SK-N-SH (cell line): Measurements from ENCODE around the gene TAS2R5. TPM values are rescaled to one million over a fixed set of nuclear protein-coding genes. Genes with fewer than 3 reads are reported as not detected.

Experiments
- CTCF ChIA-PET: fragments of 300-600, 350-600 bp; formaldehyde crosslinking; extraction: SDS; loops from one replicate; lab custom pipeline; 2021; lab: Yijun Ruan, JAX
- POLR2A ChIA-PET: fragments of 350-600 bp; sonication (Branson Sonifier 250); formaldehyde crosslinking; extraction: SDS; loops from one replicate; lab custom pipeline; 2020; ENCODE audit warnings: antibody characterized with exemption, inconsistent platforms; lab: Yijun Ruan, JAX
- DNase-seq: peaks from one replicate; pipeline ENCODE4 v3.0.0; 2012
- H2AFZ ChIP-seq: fragments of 200-600 bp; sonication (generic); 2 replicates; pipeline ENCODE4 v1.8.1; 2016; ENCODE audit warnings: antibody characterized with exemption, mild to moderate bottlenecking, low read depth
- H3F3A ChIP-seq: fragments of 200-600 bp; sonication (generic); replicated peaks from 2 replicates; pipeline ENCODE3; 2016; ENCODE audit warnings: antibody characterized with exemption, mild to moderate bottlenecking; ENCODE audit not compliant: insufficient read depth
- H3K27ac ChIP-seq, 2 experiments: fragments of 200-500 bp in 1 of 2; fragments of 200-600 bp in 1 of 2; sonication (Bioruptor generic) in 1 of 2; sonication (generic), shearing (Covaris generic) in 1 of 2; 2 replicates each; pipeline versions ENCODE4 v1.5.1 to v1.6.1; 2014 to 2016; ENCODE audit warnings: low read depth in 2 of 2, inconsistent platforms in 1 of 2, low read length in 1 of 2, mild to moderate bottlenecking in 1 of 2, mixed read lengths in 1 of 2
- H3K27me3 ChIP-seq: fragments of 200-600 bp; sonication (generic), shearing (Covaris generic); 2 replicates; pipeline ENCODE4 v1.6.1; 2016; ENCODE audit warnings: mixed run types; ENCODE audit not compliant: insufficient read depth
- H3K36me3 ChIP-seq, 2 experiments: fragments of 200-500 bp in 1 of 2; fragments of 200-600 bp in 1 of 2; sonication (Bioruptor generic) in 1 of 2; sonication (generic) in 1 of 2; replicated peaks in 1 of 2; 2 replicates each; pipeline versions ENCODE3 to v1.5.1; 2014 to 2016; ENCODE audit warnings: low read length in 1 of 2, mild to moderate bottlenecking in 1 of 2; ENCODE audit not compliant: insufficient read depth in 2 of 2, control insufficient read depth in 1 of 2
- H3K4me1 ChIP-seq, 2 experiments: fragments of 200-500 bp in 1 of 2; fragments of 200-600 bp in 1 of 2; sonication (Bioruptor generic) in 1 of 2; sonication (generic), shearing (Covaris generic) in 1 of 2; 2 replicates each; pipeline versions ENCODE4 v1.5.1 to v1.6.1; 2014 to 2016; ENCODE audit warnings: low read depth in 1 of 2, low read length in 1 of 2, mixed run types in 1 of 2; ENCODE audit not compliant: insufficient read depth in 2 of 2, control insufficient read depth in 1 of 2
- H3K4me2 ChIP-seq: fragments of 200-600 bp; sonication (generic), shearing (Covaris generic); 2 replicates; pipeline ENCODE4 v1.6.1; 2017; ENCODE audit warnings: mixed run types
- H3K4me3 ChIP-seq, 2 experiments: fragments of 200-500 bp in 1 of 2; fragments of 200-600 bp in 1 of 2; sonication (Bioruptor generic) in 1 of 2; sonication (generic), shearing (Covaris generic) in 1 of 2; 2 replicates each; pipeline versions ENCODE4 v1.5.1 to v1.8.1; 2014 to 2016; ENCODE audit warnings: low read depth in 2 of 2, inconsistent platforms in 1 of 2, low read length in 1 of 2, mild to moderate bottlenecking in 1 of 2, mixed read lengths in 1 of 2, moderate library complexity in 1 of 2
- H3K79me2 ChIP-seq: fragments of 200-600 bp; sonication (generic); 2 replicates; pipeline ENCODE4 v1.8.1; 2017; ENCODE audit warnings: mild to moderate bottlenecking; ENCODE audit not compliant: insufficient read depth
- H3K9ac ChIP-seq: fragments of 200-600 bp; sonication (generic); 2 replicates; pipeline ENCODE4 v1.6.1; 2017; ENCODE audit warnings: mixed run types
- H3K9me2 ChIP-seq: fragments of 200-600 bp; sonication (generic); 2 replicates; pipeline ENCODE4 v1.6.1; 2017; ENCODE audit warnings: mixed run types
- H3K9me3 ChIP-seq: fragments of 200-600 bp; sonication (generic); 2 replicates; pipeline ENCODE4 v1.6.1; 2017; ENCODE audit warnings: mixed run types, mild to moderate bottlenecking, moderate library complexity
- H4K20me1 ChIP-seq: fragments of 200-600 bp; sonication (generic); 2 replicates; pipeline ENCODE4 v1.6.1; 2017; ENCODE audit warnings: mild to moderate bottlenecking, mixed run types; ENCODE audit not compliant: insufficient read depth
- CHD2 ChIP-seq: fragments of 150-350 bp; IDR thresholded peaks from 2 replicates; pipeline ENCODE4 v1.6.1; 2018; ENCODE audit warnings: low read length; ENCODE audit not compliant: partially characterized antibody
- EZH2phosphoT487 ChIP-seq: fragments of 200-600 bp; sonication (generic); IDR thresholded peaks from 2 replicates; pipeline ENCODE4 v1.6.1; 2017; ENCODE audit warnings: low read depth, mixed run types, mild to moderate bottlenecking, antibody characterized with exemption, moderate library complexity, borderline replicate concordance
- FOSL2 ChIP-seq: IDR thresholded peaks from 2 replicates; pipeline ENCODE4 v1.4.0; 2012; ENCODE audit warnings: low read depth, mild to moderate bottlenecking, moderate library complexity, borderline replicate concordance
- FOXM1 ChIP-seq: IDR thresholded peaks from 2 replicates; pipeline ENCODE4 v1.4.0; 2012; ENCODE audit warnings: low read depth, mild to moderate bottlenecking
- GABPA ChIP-seq: IDR thresholded peaks from 2 replicates; pipeline ENCODE4 v1.4.0; 2012; ENCODE audit warnings: low read depth, mild to moderate bottlenecking
- MAX ChIP-seq: IDR thresholded peaks from 2 replicates; pipeline ENCODE4 v1.4.0; 2012; ENCODE audit warnings: low read depth
- MEF2A ChIP-seq: IDR thresholded peaks from 2 replicates; pipeline ENCODE4 v1.4.0; 2012; ENCODE audit warnings: low read depth, borderline replicate concordance
- MXI1 ChIP-seq: IDR thresholded peaks from 2 replicates; pipeline ENCODE4 v1.6.1; 2012; ENCODE audit warnings: mild to moderate bottlenecking, low read depth, low read length, improper control_type of control experiment
- NFIC ChIP-seq: IDR thresholded peaks from 2 replicates; pipeline ENCODE4 v1.4.0; 2012; ENCODE audit warnings: borderline replicate concordance
- PBX3 ChIP-seq: IDR thresholded peaks from 2 replicates; pipeline ENCODE4; 2012
- RCOR1 ChIP-seq: fragments of 150-350 bp; IDR thresholded peaks from 2 replicates; pipeline ENCODE4 v1.6.1; 2017; ENCODE audit warnings: antibody characterized with exemption, low read length
- RFX5 ChIP-seq: IDR thresholded peaks from 2 replicates; pipeline ENCODE4 v1.6.1; 2012; ENCODE audit warnings: mild to moderate bottlenecking, improper control_type of control experiment, low read length
- TAF1 ChIP-seq: IDR thresholded peaks from 2 replicates; pipeline ENCODE4 v1.6.1; 2012; ENCODE audit warnings: low read depth, mild to moderate bottlenecking, low read length, moderate library complexity, borderline replicate concordance
- TCF12 ChIP-seq: IDR thresholded peaks from 2 replicates; pipeline ENCODE4 v1.4.0; 2012
- TEAD4 ChIP-seq: IDR thresholded peaks from 2 replicates; pipeline ENCODE4 v1.4.0; 2012; ENCODE audit warnings: mild to moderate bottlenecking, borderline replicate concordance; ENCODE audit not compliant: insufficient read depth
- WGBS: methylation state at CpG from one replicate; pipeline ENCODE4 v1.1.6; 2017; ENCODE audit warnings: low lambda C conversion rate; 5-methylcytosine and 5-hydroxymethylcytosine counted together
- polyA plus RNA-seq, 3 experiments: library from polyadenylated mRNA; depleted of rRNA; stranded (reverse); fragments of >200 nt; gene quantifications; 2 replicates each; pipeline ENCODE4 v1.2.3, GENCODE V29; 2012

TAS2R5 gene
- polyA plus RNA-seq, 1 of the 3 experiments (the other 2 are of a cell fraction): 0.43 TPM

- CTCF ChIA-PET: interaction anchor here (1.6 kb wide), 1 partner anchor 17 kb away, joined by 3 read pairs; no protein-coding TSS in a partner anchor
- no peak overlapping the region for H3K4me2 ChIP-seq
Measured at GRCh38 chr7:141837683-141838082, 47.7 kb downstream of the TAS2R5 start.

GRCh38 chr7:141838581-141838980 lies 48.6 kb downstream of the TAS2R5 start:
- TF ChIP-seq FOXM1 (no peak), RCOR1 (no peak), FOSL2 (no peak)
- CTCF ChIA-PET: interaction anchor here (1.6 kb wide), 1 partner anchor 16 kb away, joined by 3 read pairs; no protein-coding TSS in a partner anchor

More at GRCh38 chr7:141837683-141838082, 47.7 kb downstream of the TAS2R5 start:
- Histone ChIP-seq H2AFZ (no peak overlapping the region), H3K9me3 (no peaks in the 10 kb centered on the region), H4K20me1 (no peaks in the 10 kb centered on the region), H3K4me3 (no peak overlapping the region), H3K79me2 (no peaks in the 10 kb centered on the region), H3F3A (no peaks in the 10 kb centered on the region), H3K27ac (no peak overlapping the region), H3K27me3 (no peaks in the 10 kb centered on the region; the same call in 1 of the 2 replicates), H3K9ac (no peak overlapping the region), H3K9me2 (no peaks in the 10 kb centered on the region), H3K4me1 (no peaks in the 10 kb centered on the region; a peak in 1 of 4 replicates), H3K36me3 (no peaks in the 10 kb centered on the region)
- DNase-seq: no peak
- TF ChIP-seq NFIC: no peak
- no peak for TF ChIP-seq MEF2A
- no peak for TF ChIP-seq TCF12
- TF ChIP-seq PBX3: no peak
- no peak for TF ChIP-seq RFX5
- TF ChIP-seq CHD2: no peak
- WGBS: 28% methylated on average over 5 of the region's 5 CpGs
- POLR2A ChIA-PET: no interaction called here

GRCh38 chr7:141839256-141839655 lies 49.2 kb downstream of the TAS2R5 start:
- ChIA-PET POLR2A (no interaction called here), CTCF (no interaction called here)
- no peak overlapping the region for H3K9ac ChIP-seq
- H3K4me2 ChIP-seq: no peak overlapping the region
- no peaks in the 10 kb centered on the region for H3K9me3 ChIP-seq
- TF ChIP-seq PBX3: no peak
- TF ChIP-seq MAX: no peak
- TF ChIP-seq MXI1: no peak
- TF ChIP-seq TAF1: no peak
- no peak for TF ChIP-seq EZH2phosphoT487
- no peak for TF ChIP-seq FOSL2
- no peak for TF ChIP-seq TCF12
- no peak for TF ChIP-seq GABPA
- TF ChIP-seq TEAD4: no peak
- 3% methylated on average over 4 of the region's 4 CpGs for WGBS
- no peaks in the 10 kb centered on the region for H3K36me3 ChIP-seq
- no peak for DNase-seq
- no peak overlapping the region for H3K27ac ChIP-seq
- no peaks in the 10 kb centered on the region for H3K79me2 ChIP-seq
- no peaks in the 10 kb centered on the region for H3K9me2 ChIP-seq
- H3F3A ChIP-seq: no peaks in the 10 kb centered on the region
- H3K4me3 ChIP-seq: no peak overlapping the region
- H4K20me1 ChIP-seq: no peaks in the 10 kb centered on the region
- no peaks in the 10 kb centered on the region; a peak in 1 of 4 replicates for H3K4me1 ChIP-seq
- no peaks in the 10 kb centered on the region; the same call in 1 of the 2 replicates for H3K27me3 ChIP-seq
- no peak overlapping the region for H2AFZ ChIP-seq

More at GRCh38 chr7:141838581-141838980, 48.6 kb downstream of the TAS2R5 start:
- no peak overlapping the region for H3K9ac ChIP-seq
- no peaks in the 10 kb centered on the region for H3K36me3 ChIP-seq
- no peak overlapping the region for H3K27ac ChIP-seq
- H3K4me3 ChIP-seq: no peak overlapping the region
- 0% methylated on average over 1 of the region's 1 CpG for WGBS
- no peaks in the 10 kb centered on the region for H4K20me1 ChIP-seq
- H3K9me3 ChIP-seq: no peaks in the 10 kb centered on the region
- H3F3A ChIP-seq: no peaks in the 10 kb centered on the region
- H3K79me2 ChIP-seq: no peaks in the 10 kb centered on the region
- DNase-seq: no peak
- POLR2A ChIA-PET: no interaction called here
- H2AFZ ChIP-seq: no peak overlapping the region
- no peaks in the 10 kb centered on the region for H3K9me2 ChIP-seq
- H3K4me1 ChIP-seq: no peaks in the 10 kb centered on the region; a peak in 1 of 4 replicates
- no peaks in the 10 kb centered on the region; the same call in 1 of the 2 replicates for H3K27me3 ChIP-seq
- H3K4me2 ChIP-seq: no peak overlapping the region
